HCT116 (cell line): ENCODE data around the gene CCDC92. TPM values are rescaled to one million over a fixed set of nuclear protein-coding genes. Genes with fewer than 3 reads are reported as not detected.

ENCODE experiments used
- ATAC-seq: fragments of 200-7000 bp; cut with Tn5 transposase; 2 replicates; pipeline ENCODE4 v1.9.1; 2020; ENCODE audit warnings: mild to moderate bottlenecking, moderate library complexity
- BruUV-seq: library from RNA; stranded (reverse); fragments of 400-500 nt; replicated peaks from 2 replicates; lab custom pipeline; 2021; lab: Mats Ljungman, UMichigan
- CTCF ChIA-PET: fragments of 300-600 bp; sonication (Branson Sonifier 250); formaldehyde crosslinking; loops from one replicate; lab custom pipeline; 2021; ENCODE audit warnings: antibody characterized with exemption; lab: Charles Lee
- POLR2A ChIA-PET: fragments of 300-600, 350-600 bp; sonication (Branson Sonifier 250); formaldehyde crosslinking; loops from one replicate; lab custom pipeline; 2021; ENCODE audit warnings: antibody characterized with exemption; lab: Charles Lee
- RAD21 ChIA-PET, 2 experiments: fragments of 300-600 bp; sonication (Branson Sonifier 250); formaldehyde crosslinking; loops; one replicate each; lab custom pipeline; 2023; ENCODE audit warnings: low total read pairs in 2 of 2; ENCODE audit not compliant: uncharacterized antibody in 2 of 2, unreplicated experiment in 2 of 2, low non-redundant PET in 1 of 2; lab: Charles Lee
- DNase-seq: peaks from one replicate; pipeline ENCODE4 v3.0.0-alpha.2; 2010; ENCODE audit warnings: low read depth, low spot score
- H2AFZ ChIP-seq: fragments of 200-600 bp; shearing (Covaris generic), sonication (generic); 2 replicates; pipeline ENCODE4 v1.6.1; 2017; ENCODE audit warnings: low read depth, mixed run types, mixed read lengths, antibody characterized with exemption, low read length; ENCODE audit not compliant: poor library complexity, severe bottlenecking
- H3K27ac ChIP-seq: 2 replicates; pipeline ENCODE4 v1.5.1; 2012; ENCODE audit warnings: low read depth, low read length
- H3K27me3 ChIP-seq: fragments of 200-600 bp; sonication (generic); 2 replicates; pipeline ENCODE4 v1.6.1; 2016; ENCODE audit warnings: mixed run types, low read length, mixed read lengths; ENCODE audit not compliant: insufficient read depth
- H3K36me3 ChIP-seq, 2 experiments: fragments of 200-500 bp in 1 of 2; fragments of 200-600 bp in 1 of 2; sonication (Bioruptor generic) in 1 of 2; sonication (generic) in 1 of 2; 2 replicates each; pipeline versions ENCODE4 v1.5.1 to v1.6.1; 2014 to 2016; ENCODE audit warnings: low read length in 2 of 2, inconsistent platforms in 1 of 2, mixed read lengths in 1 of 2, mixed run types in 1 of 2; ENCODE audit not compliant: insufficient read depth in 2 of 2, control insufficient read depth in 1 of 2
- H3K4me1 ChIP-seq, 2 experiments: fragments of 200-600 bp in 1 of 2; sonication (generic) in 1 of 2; 2 replicates each; pipeline versions ENCODE4 v1.5.1 to v1.6.1; 2012 to 2017; ENCODE audit warnings: low read length in 2 of 2, inconsistent platforms in 1 of 2, mild to moderate bottlenecking in 1 of 2, mixed read lengths in 1 of 2, mixed run types in 1 of 2, moderate library complexity in 1 of 2; ENCODE audit not compliant: insufficient read depth in 2 of 2, control insufficient read depth in 1 of 2
- H3K4me2 ChIP-seq: fragments of 200-600 bp; sonication (generic); 2 replicates; pipeline ENCODE4 v1.6.1; 2017; ENCODE audit warnings: mixed run types, low read length, mixed read lengths
- H3K4me3 ChIP-seq, 2 experiments: fragments of 200-600 bp in 1 of 2; sonication (generic) in 1 of 2; replicated peaks in 1 of 2; 2 replicates each; pipeline ENCODE4 v1.5.1; 2011 to 2016; ENCODE audit warnings: low read length in 2 of 2, control low read depth in 1 of 2, low read depth in 1 of 2, mild to moderate bottlenecking in 1 of 2, mixed read lengths in 1 of 2, mixed run types in 1 of 2
- H3K79me2 ChIP-seq: fragments of 200-600 bp; sonication (generic); 2 replicates; pipeline ENCODE4 v1.6.1; 2017; ENCODE audit warnings: mild to moderate bottlenecking, mixed run types, low read length, moderate library complexity, mixed read lengths; ENCODE audit not compliant: insufficient read depth
- H3K9ac ChIP-seq: fragments of 200-600 bp; sonication (generic); 2 replicates; pipeline ENCODE4 v1.6.1; 2016; ENCODE audit warnings: low read length, mixed read lengths
- H3K9me2 ChIP-seq: fragments of 200-600 bp; sonication (generic), shearing (Covaris generic); 2 replicates; pipeline ENCODE4 v1.6.1; 2017; ENCODE audit warnings: mixed run types, mild to moderate bottlenecking, moderate library complexity; ENCODE audit not compliant: insufficient read depth
- H3K9me3 ChIP-seq, 2 experiments: fragments of 200-500 bp in 1 of 2; fragments of 200-600 bp in 1 of 2; sonication (Bioruptor generic) in 1 of 2; sonication (generic) in 1 of 2; 2 replicates each; pipeline ENCODE4 v1.6.1; 2014 to 2017; ENCODE audit warnings: low read length in 2 of 2, mixed read lengths in 2 of 2, inconsistent platforms in 1 of 2, low read depth in 1 of 2, mild to moderate bottlenecking in 1 of 2, mixed run types in 1 of 2, moderate library complexity in 1 of 2; ENCODE audit not compliant: control insufficient read depth in 1 of 2, insufficient read depth in 1 of 2
- H4K20me1 ChIP-seq: fragments of 200-600 bp; sonication (generic), shearing (Covaris generic); 2 replicates; pipeline ENCODE4 v1.6.1; 2017; ENCODE audit warnings: mixed run types, mild to moderate bottlenecking, moderate library complexity; ENCODE audit not compliant: insufficient read depth
- ATF3 ChIP-seq: IDR thresholded peaks from 2 replicates; pipeline ENCODE4 v1.6.1; 2012
- CBX3 ChIP-seq: IDR thresholded peaks from 2 replicates; pipeline ENCODE4 v1.6.1; 2012; ENCODE audit warnings: low read depth
- EZH2 ChIP-seq: fragments of 200-600 bp; sonication (generic); IDR thresholded peaks from 2 replicates; pipeline ENCODE4 v1.6.1; 2017; ENCODE audit warnings: antibody characterized with exemption, mixed run types
- EZH2phosphoT487 ChIP-seq: fragments of 200-600 bp; IDR thresholded peaks from 2 replicates; pipeline ENCODE4 v1.6.1; 2018; ENCODE audit warnings: antibody characterized with exemption, borderline replicate concordance
- FOSL1 ChIP-seq: IDR thresholded peaks from 2 replicates; pipeline ENCODE4 v1.6.1; 2012; ENCODE audit warnings: low read depth
- POLR2AphosphoS5 ChIP-seq: IDR thresholded peaks from 2 replicates; pipeline ENCODE4 v1.6.1; 2011; ENCODE audit warnings: mild to moderate bottlenecking, low read depth, low read length, moderate library complexity
- REST ChIP-seq: IDR thresholded peaks from 2 replicates; pipeline ENCODE4 v1.6.1; 2012; ENCODE audit warnings: low read depth
- SIN3A ChIP-seq: IDR thresholded peaks from 2 replicates; pipeline ENCODE4 v1.6.1; 2012; ENCODE audit warnings: low read depth
- TCF7L2 ChIP-seq: IDR thresholded peaks from 2 replicates; pipeline ENCODE4 v1.7.0; 2011; ENCODE audit warnings: borderline replicate concordance, inconsistent platforms; ENCODE audit not compliant: insufficient read depth, insufficient read length; ENCODE audit errors: extremely low read depth
- YY1 ChIP-seq: IDR thresholded peaks from 2 replicates; pipeline ENCODE4 v1.6.1; 2011; ENCODE audit warnings: low read length, low read depth, moderate library complexity, mild to moderate bottlenecking; ENCODE audit not compliant: insufficient replicate concordance; ENCODE audit errors: extremely low read depth
- ZBTB33 ChIP-seq: IDR thresholded peaks from 2 replicates; pipeline ENCODE4 v1.6.1; 2011; ENCODE audit warnings: mild to moderate bottlenecking, low read length, moderate library complexity; ENCODE audit not compliant: insufficient replicate concordance; ENCODE audit errors: extremely low read depth
- ZFX ChIP-seq: fragments of 450-650 bp; IDR thresholded peaks from 2 replicates; pipeline ENCODE4 v1.6.1; 2017
- intact Hi-C: fragments of 100-400 bp; cut with micrococcal nuclease; formaldehyde crosslinking; loops from 2 replicates; pipeline ENCODE4 v1.10.0; 2022
- total RNA-seq: library from RNA; stranded (reverse); gene quantifications from one replicate; pipeline ENCODE4 v1.2.1, GENCODE V29; 2021; ENCODE audit not compliant: unreplicated experiment

The CCDC92 gene
- total RNA-seq, 1 experiment from 2014 or later, result 9.7 TPM

- TF ChIP-seq TCF7L2 (no peak), CBX3 (no peak), EZH2 (no peak), FOSL1 (no peak)
- no peaks in the 10 kb centered on the region for H4K20me1 ChIP-seq
- no peak overlapping the region for H2AFZ ChIP-seq
- BruUV-seq, result no TSS peak
- H3K79me2 ChIP-seq, result no peaks in the 10 kb centered on the region
- ChIA-PET RAD21 (no interaction called here), CTCF (interaction anchor here (1.7 kb wide), 1 partner anchor 10 kb away, joined by 5 read pairs; no protein-coding TSS in a partner anchor), POLR2A (no interaction called here)
- no peaks in the 10 kb centered on the region for H3K27me3 ChIP-seq
- H3K4me3 ChIP-seq, result no peak overlapping the region
- intact Hi-C loops, result no loop called here
- DNase-seq (no peak), ATAC-seq (no peak)
- peaks cover 0 to 7% of the 10 kb centered on the region in 2 experiments; a peak in 2 of 4 replicates for H3K4me1 ChIP-seq
- no peak overlapping the region for H3K9ac ChIP-seq
- no peaks in the 10 kb centered on the region for H3K9me2 ChIP-seq
- no peak overlapping the region for H3K4me2 ChIP-seq
- no peaks in the 10 kb centered on the region for H3K9me3 ChIP-seq
- H3K27ac ChIP-seq, result no peak overlapping the region
- H3K36me3 ChIP-seq, result no peaks in the 10 kb centered on the region
Measured at GRCh38 chr12:123914726-123915333, 57.8 kb downstream of the CCDC92 start.

GRCh38 chr12:123912415-123913380 is 59.9 kb downstream of the CCDC92 start:
- no peak overlapping the region for H3K4me2 ChIP-seq
- no peak overlapping the region for H3K27ac ChIP-seq
- H3K79me2 ChIP-seq, result no peaks in the 10 kb centered on the region
- POLR2A ChIA-PET, result no interaction called here
- no peaks in the 10 kb centered on the region for H3K9me3 ChIP-seq
- H3K9me2 ChIP-seq, result no peaks in the 10 kb centered on the region
- CTCF ChIA-PET, result interaction anchor here (1.7 kb wide), 1 partner anchor 7 kb away, joined by 5 read pairs; no protein-coding TSS in a partner anchor
- RAD21 ChIA-PET, result no interaction called here
- H3K27me3 ChIP-seq, result no peaks in the 10 kb centered on the region
- no peak overlapping the region for H3K9ac ChIP-seq
- no peaks in the 10 kb centered on the region for H3K36me3 ChIP-seq
- H4K20me1 ChIP-seq, result no peaks in the 10 kb centered on the region
- BruUV-seq, result no TSS peak
- DNase-seq (no peak), ATAC-seq (no peak)
- H3K4me3 ChIP-seq, result no peak overlapping the region
- H2AFZ ChIP-seq, result no peak overlapping the region
- intact Hi-C loops, result no loop called here
- H3K4me1 ChIP-seq, result peaks cover 1 to 14% of the 10 kb centered on the region in 2 experiments; a peak in 3 of 4 replicates
- TF ChIP-seq ZFX (no peak), EZH2phosphoT487 (no peak), POLR2AphosphoS5 (no peak), REST (no peak), ZBTB33 (no peak), SIN3A (no peak), YY1 (no peak), ATF3 (no peak)
